Inflammatory macrophage treated with lipopolysaccharide for 1 hour (primary cell): Measurements from ENCODE around the gene ELF1.
A peak's percentile ranks its signal among the peaks of the same experiment; 100 is the strongest.

Experiments used
- DNase-seq, 2 donors: peaks; one replicate each; pipeline ENCODE4 v3.0.0-alpha.2; 2020 to 2022

The ELF1 gene

DNA sequence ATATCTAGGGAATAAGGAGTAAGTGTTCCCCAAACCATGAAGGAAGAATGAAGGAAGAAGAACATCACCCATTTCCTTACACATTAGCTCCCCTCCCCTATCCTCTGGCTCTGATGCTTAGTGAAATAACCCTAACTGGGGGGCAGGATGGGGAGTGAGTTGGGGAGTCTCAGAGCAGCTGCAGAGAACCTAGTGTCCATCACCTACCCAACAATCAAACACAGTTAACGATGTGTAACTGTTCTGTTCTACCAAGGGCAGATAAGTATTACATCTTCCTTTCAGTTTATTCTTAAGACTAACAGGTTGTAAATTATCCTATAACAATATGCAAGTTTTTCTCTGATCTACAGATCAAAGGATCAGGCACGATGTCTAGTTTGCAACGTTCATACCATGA is 12.8 kb downstream of the ELF1 start:
- no peak for DNase-seq

DNA sequence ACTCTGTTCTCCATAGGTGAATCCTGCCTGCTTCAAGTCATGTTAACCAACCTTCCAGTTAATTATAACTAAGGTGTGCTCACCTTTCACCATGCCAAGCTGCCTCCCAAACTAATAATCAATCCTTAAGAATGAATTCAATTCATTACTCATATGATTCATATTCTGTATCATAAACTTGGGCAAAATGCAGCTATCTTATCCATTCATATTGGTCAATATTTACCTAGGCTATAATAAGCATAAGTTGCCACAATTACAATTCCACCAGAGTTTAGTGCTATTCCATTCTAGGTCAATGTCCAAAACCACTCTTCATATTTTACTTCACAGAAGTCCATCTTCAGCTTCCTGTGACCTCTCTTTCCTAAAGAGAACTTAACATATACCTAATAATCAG is 13.4 kb downstream of the ELF1 start:
- no peak for DNase-seq

DNA sequence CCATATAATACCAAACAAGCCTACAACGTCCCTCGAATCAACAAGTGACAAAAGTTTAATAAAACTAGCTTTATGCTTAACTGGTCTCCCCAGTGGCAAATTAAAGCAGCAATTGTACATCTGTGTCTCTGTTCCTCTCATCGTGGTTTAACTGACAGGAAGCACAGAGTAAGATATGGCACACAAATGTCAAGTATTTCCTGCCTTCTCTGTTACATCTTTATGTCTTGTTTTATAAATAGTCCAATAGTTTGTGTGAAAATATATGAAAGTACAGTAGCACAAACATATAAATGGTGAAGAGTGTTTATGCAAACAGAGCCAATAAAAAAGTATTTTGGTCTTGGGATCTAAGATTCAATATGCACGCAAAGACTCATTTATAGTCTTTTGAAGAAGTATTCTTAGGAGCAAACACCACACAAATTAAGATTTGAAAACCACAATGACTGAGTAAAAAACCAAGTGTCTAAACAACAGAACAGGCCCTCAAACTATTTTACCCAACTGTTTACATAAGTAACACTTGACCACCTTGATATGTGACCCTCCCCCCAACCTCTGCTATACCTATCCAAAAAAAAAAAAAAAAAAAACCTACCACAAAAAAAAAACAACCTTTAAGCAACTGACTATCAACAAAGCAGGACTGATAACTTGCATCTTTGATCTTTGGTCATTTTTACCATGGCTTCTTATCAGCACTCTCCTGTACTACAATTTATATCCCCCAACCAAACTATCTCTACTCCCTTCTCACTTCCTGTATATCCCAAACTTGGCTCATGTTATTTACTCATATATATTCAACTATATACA is 14.0 kb downstream of the ELF1 start:
- no peak for DNase-seq

DNA sequence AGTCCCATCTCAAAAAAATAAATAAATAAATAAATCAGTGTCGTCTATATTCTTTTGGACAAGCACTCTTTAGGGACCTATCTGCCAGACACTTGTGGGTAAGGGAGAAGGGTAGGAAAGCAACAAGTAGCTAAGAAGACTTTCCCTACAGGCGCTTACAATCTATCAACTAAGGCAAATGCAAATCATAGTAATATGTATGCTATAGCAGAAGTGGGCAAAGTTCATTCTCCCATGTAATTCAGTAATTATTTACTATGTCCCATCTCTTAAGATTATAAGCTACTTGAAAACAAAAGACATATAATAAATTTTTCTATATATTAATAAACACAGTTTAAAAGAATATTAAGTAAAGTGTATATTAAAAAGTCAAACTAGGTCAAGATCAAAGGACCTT is 16.5 kb downstream of the ELF1 start:
- DNase-seq: no peak

DNA sequence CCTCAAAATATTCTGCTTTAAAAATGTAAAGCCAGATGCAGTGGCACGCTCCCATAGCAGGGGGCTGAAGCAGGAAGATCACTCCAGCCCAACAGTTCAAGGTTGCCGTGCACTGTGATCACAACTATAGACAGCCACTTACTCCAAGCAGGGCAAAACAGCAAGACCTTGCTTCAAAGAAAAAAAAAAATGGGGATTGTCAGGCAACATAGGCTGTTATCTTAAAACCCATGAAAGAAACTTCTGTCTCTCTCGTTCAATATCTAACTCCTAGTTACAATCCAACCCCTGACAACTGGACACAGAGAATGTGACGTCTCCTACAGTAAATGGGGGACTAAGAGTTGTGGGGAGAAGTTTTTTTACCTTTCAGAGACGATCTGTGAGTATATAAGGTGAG is 17.4 kb downstream of the ELF1 start:
- no peak for DNase-seq

DNA sequence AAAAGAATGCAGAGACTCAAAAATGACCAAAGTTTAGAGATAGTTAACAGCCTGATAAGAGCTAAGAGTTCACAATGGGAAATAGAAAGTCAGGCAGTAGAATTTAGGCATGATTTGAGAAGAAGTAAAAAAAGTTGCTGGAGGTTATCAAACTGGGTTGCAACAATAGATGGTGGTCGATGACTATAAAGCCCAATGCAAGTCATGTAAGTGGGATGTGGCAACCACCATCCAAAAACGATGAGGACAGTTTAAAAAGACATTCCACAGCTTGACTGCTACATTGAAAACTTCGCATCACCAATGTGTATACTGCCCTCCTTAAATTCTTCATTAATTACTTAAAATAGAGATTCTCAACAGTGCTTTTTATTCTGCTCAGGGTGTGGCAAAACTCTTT is 19.7 kb downstream of the ELF1 start:
- no peak for DNase-seq

DNA sequence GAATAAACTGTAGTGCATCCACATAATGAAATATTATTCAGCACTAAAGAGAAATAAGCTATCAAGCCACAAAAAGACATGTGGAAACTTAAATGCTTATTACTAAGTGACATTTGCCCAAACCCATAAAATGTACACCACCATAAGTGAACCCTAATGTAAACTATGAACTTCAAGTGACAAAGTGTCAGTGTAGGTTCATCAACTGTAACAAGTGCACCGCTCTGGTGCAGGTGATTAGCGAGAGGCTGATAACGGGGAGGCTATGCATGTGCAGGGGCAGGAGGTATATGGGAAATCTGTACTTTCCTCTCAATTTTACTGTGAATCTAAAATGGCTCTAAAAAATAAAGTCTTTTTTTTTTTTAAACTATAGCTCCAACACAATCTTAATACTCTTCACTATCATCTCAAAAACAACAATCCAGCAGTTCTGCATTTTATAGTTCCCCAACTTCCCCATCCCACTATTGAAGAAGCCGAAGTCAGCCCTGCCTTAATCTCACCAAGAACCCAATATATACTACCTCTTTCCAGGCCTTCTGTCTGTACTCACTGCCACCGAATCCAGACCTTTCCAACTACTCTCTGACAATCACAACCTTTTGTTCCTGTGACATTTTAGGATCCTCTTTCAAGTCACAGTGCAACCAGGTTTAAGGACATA is 22.6 kb downstream of the ELF1 start:
- peak; percentile 55 to 69 for DNase-seq

DNA sequence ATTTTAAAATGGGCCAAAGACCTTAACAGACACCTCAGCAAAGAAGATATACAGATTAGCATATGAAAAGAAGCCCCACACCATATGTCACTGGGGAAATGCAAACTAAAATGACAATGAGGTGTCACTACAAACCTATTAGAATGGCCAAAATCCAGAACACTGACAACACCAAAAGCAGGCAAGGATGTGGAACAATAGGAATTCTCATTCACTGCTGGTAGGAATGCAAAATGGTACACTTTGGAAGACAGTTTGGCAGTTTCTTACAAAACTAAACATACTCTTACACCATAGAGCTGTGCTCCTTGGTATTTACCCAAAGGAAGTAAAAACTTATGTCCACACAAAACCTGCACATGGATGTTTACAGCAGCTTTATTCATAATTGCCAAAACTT is 23.1 kb downstream of the ELF1 start:
- no peak for DNase-seq

DNA sequence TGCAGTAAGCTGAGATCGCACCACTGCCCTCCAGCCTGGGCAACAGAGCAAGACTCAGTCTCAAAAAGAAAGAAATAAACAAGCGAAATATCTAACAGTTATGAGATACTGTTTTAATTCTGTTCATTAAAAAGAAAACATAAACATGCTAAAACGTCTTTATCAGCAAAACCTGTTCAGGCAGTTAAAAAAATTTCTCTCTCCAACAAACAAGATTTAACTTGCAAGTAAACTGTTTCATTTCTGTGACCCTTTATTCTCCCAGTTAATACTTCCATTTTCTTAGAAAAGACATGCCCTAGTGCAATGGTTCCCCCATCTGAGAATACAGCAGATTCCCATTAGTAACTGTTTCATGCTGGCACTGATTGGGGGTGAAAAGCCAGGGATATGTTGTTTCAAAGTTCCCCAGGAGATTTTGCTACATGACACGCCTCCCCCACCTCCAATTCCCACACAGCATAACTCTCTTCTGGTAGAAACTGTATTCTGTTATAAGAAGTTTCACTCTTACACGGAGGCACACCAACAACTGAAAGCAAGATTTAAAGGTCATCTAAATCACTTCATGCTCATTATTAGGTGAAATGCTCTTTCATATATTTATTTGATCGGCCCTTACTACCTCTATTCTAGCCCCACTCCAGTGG is 24.4 kb downstream of the ELF1 start:
- DNase-seq: no peak

DNA sequence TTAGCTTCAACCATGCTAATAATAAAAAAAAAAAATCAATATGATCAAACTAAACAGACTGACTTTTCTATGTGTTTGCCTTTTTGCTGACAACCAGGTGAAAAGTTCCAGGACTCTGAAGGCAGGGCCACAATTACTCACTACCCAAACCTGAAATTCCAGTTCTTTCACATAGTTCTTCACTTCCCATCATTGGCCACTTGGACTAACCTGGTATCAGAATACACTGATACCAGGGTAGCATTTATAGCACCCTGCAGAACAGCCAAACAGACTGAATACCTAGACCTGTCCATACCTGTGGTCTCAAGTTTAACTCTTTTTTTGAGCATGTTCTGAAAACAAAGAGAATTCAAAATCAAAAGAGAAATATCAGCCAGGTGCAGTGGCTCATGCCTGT is 25.1 kb downstream of the ELF1 start:
- no peak for DNase-seq

DNA sequence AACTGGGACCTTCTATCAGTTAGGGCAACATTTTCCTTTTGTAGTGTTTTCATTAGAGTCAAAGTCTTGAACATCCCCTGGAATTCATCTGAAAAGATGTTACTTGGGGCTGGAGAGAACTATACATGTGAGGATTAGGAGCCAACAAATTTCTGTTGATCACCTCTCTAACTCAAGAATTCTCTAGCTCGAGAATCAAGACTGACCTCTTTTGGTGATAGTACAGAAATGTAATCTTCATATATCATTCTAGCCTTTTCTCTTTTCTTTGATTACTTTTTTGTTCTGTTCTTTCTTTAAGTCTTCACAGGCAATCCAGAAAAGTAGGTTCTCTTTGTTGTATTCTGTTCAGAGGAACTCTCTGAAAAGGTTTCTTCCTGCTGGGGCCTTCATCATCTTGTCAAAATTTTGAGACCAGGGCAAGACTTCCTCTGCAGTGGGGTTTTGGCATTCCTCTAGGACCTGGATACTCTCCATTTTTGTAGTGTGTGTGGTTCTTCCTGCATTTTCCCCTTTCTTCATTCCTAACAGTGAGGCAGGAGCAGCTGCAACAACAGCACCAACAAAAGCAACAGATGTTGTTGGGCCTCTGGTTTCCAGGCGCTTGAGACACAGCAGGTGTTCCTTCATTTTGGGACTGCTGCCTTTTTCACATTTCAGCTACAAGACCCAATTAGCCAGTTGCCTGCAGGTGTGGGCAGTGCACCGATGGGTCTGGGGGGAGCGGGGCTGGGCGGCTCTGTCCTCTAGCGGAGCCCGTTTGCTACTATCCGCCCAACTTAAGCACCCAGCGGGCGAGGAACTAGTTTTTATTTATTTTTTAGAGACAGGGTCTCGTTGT is 26.2 kb downstream of the ELF1 start:
- DNase-seq: no peak

DNA sequence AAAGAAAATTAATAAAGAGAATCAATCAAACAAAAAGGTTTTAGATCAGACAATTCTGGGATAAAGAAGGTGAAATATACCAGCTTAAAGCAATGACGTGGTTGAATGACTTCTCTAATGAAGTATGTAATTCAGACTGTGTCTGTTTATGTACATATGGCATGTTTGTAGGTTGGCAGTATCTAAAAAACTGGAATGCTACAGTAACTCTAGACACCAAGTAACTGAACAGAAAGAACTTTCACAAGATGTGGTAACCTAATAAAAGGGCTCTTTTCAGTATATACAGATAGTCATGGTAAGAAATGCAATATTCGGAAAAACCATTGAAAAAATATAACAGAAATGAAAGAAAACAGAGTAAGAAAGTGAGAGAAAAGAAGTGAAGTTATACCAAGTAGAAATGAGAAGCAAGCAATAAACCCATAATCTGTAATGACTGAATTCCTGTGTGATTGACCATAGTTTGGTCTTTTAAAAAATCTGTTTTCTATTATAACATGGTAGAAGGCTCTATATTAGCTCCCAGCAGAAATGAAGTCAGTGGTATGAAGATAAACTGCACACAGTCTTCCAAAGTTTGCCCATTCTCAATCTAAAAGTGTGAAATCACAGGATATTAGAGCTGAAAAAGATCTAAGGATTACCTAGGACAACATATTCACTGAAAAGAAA is 31.4 kb downstream of the ELF1 start:
- no peak for DNase-seq

DNA sequence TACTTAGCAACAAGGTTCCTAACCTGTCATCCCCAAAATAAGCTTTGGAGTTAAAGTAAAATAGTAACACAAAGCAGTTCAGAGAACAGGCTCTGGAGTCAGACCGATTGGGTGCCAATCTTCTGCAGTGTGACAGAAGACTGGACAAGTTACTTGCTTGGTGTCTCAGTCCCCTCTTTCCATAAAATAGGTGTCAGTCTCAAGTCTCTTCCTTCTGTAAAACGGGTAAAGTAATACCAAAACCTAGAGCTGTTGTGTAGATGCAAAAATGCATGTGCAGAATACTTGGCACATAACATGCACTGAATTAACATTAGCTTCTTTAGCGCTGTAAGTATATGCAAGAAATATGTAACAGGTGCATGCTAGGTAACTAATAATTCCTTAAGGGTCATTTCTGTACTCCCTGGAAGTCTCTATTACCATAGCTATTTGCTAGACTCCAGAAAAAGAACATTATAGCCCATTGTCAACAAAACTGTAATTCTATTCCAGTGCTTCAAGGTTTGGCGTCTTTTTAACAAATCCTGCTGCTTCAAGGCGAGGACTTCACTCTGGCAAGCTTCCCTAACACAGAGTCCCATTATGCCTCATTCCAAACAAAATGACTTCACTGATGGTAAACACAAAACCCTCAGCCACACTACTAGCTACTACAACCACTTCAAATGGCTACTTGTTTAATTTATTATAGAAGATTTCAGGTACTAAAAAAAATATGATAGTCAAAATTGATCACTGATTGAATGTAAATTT is 32.8 kb downstream of the ELF1 start:
- DNase-seq: no peak

DNA sequence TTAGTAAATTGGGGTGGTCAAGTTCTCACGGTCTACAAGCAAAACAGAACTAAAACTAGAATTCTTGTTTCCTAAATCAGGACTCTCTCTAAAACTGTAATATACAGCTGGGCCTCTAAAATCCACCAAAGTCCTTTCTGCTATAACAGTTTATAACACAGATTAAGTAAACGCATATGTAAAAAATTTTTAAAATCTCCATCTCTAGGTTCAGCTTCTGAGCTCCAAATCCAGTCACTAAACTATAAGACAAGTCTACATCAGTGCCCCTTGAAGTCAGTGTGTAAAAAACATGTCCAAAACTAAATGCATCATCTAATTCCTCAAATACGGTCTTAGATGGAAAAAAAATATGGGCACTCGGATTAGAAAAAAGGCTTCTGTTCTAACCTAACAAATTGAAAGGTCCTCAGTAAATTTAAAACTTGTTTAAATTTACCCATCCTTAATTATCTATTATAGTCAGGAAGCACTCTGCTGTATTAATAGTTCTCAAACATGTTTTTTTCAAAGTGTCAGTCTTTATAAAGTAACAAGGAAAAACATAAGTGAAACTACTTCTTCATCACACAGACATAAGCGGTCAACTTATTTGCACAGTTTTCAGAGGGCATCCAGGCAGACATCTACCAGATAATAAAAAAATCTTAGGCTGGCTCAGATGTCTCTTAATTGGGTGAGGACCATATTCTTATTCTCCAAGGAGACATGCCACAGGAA is 33.6 kb downstream of the ELF1 start:
- no peak for DNase-seq

DNA sequence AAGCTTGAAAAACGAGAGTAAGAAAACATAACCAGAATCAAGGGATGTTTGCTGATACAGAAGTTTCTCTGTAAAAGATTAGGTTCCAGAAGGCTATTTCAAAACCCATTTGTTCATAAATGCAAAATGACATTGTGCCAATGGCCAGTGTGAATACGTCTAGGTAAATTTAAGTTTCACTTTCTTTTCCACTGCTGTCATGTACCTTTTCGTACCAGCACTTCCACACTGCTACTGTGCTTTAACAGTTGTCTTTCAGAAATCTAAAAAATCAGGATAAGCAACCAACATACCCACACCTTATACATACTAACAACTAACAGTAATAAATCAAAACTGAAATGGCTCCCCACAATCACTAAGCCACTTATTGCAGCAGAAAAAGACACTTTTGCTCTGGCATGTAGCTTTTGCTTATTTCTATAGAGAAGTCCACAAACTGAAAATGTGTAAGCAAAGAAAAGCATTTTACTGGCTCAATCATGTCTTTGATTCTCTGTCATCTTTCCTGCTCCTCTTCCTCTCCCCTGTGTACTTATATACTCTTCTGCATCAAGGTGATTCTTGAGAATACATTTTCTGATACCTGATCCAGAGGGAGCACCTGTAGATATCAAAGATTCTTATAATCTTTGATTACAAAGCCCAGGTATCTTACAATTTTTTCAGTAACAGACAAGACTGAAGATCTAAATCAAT is 34.3 kb downstream of the ELF1 start:
- peak in 1 of 2 donors; percentile 40 for DNase-seq

DNA sequence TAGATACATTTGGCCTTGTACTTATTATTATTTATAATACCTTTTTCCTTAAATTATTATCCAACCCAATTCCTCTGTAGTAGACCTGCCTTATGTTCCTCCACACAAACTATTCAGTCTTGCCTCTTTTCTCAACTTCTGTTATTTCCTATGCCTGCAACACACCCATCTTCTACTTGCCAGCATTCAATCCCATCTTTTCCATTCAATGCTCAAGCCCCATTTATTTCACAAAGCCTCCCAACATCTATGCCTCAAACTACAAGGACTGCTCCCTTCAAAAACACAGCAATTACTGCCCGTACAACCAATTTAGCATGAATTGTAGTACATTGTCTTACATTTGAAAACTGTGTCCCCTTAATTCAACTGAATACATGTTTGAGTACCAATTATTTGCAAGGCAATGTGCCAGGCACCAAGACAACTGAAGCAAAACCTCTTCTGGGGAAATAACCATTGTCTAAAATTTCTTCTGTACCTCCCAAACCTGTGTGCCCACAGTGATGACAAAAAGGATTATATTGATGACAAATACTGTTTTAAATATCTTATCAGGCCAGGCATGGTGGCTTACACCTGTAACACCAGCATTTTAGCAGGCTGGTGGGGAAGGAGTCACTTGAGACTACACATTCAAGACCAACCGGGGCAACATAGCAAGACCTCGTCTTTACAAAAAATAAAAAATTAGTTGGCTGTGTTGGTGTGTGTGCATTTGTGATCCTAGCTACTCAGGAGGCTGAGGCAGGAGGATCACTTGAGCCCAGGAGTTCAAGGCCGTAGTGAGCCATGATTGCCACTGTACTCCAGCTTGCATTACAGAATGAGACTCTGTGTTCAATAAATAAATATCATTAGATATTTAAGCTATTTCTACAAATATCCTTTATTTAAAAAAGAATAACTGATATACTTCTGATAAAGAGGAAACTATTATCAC is 35.1 kb downstream of the ELF1 start:
- no peak for DNase-seq

DNA sequence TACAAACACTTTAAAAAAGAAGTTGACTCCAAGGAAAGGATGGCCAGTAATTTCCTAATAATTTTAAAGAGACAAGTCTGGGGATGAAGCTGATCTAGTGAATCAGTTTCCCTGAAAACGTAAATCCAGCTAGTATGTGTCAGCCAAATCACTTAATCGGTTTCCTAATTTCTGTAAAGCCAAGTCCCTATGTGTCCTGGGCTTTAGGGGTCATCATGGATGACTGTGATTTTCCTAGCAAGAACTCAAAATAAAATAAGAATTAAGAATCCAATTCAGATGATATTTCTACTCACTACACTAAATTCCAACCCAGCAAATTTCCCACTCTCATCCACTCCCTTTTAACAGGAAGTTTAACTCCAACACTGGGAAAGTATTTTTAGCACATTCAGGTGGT is 35.9 kb downstream of the ELF1 start:
- no peak for DNase-seq

DNA sequence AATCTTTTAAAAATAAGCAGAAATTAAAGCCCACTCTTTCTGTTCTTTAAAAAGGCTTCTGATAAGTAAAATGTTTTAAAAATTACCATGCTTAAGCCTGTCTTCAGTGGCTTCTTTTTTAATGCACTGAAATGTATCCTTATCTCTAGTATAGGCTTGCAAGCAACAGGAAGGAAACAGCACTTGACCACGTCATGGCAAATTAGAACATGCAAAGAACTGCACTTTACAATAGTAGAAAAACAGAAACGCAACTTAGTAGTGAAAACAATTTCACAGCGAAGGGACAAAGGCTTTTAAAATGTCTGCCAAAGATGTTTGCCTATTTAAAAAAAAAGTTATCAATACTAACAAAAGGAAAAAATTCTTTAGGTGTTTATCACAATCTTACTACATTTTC is 36.3 kb downstream of the ELF1 start:
- peak; percentile 66 to 82 for DNase-seq

DNA sequence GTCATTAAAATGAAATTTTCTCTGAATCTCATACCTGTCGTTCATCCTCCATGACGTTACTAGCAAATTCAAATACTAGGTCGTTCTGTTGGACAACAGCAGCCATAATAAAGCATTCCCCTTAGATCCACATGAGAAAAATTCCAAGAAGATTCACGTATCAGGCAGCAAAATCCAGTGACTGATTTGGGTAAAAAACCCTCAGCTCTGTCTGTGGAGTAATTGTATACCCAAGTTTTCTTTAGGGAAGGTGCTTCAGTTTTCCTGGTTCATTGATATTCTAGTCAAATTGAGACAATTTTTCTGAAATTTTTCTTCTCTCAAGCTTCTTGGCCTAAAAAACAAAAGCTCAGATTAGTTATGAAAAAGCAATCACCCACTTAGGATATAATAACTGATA is 37.2 kb downstream of the ELF1 start:
- DNase-seq: no peak
